Suppressor macrophage treated with lipopolysaccharide for 1 hour (primary cell): ENCODE data around the gene SAMHD1.
"Not testable (repeated sequence)": the region's sequence is repeated elsewhere in the genome, so short reads cannot be mapped to it uniquely, and the experiment has no call there.

Experiments
- DNase-seq, 3 donors: peaks; one replicate each; pipeline ENCODE4 v3.0.0-alpha.2; 2020 to 2022

Gene SAMHD1

DNA sequence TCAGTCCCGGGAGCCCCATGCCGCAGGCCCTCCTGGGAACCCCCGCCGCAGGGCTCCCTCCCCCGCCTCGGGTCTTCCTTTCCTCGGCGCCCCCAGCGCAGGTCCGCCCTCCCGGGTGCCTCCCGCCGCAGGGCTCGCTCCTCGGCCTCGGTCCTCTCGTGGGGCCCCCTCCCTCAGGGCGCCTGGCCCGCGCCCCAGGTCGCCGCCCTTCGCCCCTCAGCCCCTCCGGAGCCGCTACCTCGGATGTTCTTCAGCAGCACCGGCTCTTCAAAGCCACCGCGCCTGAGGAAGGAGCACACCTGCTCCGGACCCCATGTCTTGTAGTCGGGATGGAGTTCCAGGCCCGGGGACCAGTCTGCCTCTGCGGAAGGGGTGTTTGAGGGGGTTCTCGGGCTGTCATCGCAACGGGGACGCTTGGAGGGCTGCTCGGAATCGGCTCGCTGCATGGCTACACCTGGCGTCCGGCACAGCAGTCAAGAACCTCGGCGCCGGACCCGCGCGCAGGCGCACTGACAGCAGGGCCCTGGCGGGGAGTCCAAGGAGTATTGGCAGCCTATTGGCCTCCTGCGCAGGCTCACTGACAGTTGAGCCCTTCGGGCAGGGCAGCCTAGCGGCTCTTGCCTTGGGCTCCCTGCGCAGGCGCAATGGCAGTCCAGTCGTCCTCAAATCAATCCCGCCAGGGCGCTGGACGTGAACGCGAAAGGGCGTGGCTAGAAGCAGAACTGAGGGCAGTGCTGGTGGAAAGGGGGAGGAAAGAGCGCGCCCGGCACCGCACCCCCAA lies at the start of gene SAMHD1:
TSS of gene SAMHD1 (minus strand) at position 511 of the 781 bp plus-strand sequence. CDS start at position 446, 65 bp downstream.
- peak; percentile 98 to 99 (median 99) for DNase-seq

DNA sequence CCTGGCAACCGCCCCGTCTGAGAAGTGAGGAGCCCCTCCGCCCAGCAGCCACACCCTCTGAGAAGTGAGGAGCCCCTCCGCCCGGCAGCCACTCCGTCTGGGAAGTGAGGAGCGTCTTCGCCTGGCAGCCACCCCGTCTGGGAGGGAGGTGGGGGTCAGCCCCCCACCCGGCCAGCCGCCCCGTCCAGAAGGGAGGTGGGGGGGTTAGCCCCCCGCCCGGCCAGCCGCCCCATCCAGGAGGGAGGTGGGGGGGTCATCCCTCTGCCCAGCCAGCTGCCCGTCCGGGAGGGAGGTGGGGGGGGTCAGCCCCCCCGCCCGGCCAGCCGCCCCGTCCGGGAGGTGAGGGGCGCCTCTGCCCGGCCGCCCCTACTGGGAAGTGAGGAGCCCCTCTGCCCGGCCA lies 48.7 kb upstream of the SAMHD1 start:
- not testable (repeated sequence) for DNase-seq

DNA sequence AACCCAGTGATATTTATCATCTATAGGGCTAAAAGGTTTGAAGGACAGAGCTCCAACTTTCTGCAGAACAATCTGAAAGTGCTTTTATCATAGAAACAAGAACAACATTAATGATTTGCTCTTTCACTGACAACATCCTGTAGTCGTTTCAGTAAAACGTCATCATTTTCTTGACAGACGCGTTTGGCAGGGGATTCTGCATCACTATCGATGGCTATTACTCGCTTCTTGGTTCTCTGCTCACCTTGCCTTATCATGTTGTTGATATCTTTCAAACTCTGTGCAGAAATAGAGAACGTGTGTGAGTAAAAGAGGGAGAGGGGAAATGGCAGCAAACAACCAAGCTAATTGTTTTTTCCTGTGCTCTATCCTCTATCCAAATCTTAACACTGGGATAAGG lies 47.1 kb upstream of the SAMHD1 start:
- DNase-seq, result no peak

DNA sequence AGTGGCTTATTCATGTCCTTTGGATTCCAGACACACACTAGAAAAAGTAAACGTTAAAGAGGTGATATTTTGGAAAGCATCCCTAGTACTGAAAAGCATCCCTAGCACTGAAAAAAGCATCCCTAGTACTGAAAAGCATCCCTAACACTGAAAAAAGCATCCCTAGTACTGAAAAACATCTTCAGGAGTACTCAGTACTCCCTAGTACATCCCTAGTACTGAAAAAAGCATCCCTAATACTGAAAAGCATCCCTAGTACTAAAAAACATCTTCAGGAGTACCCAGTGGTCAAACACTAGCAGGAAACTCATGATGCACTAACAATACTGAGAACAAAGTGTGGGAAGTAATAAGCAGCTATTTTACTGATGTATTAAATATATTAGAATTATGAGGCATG lies 45.6 kb upstream of the SAMHD1 start:
- no peak for DNase-seq

DNA sequence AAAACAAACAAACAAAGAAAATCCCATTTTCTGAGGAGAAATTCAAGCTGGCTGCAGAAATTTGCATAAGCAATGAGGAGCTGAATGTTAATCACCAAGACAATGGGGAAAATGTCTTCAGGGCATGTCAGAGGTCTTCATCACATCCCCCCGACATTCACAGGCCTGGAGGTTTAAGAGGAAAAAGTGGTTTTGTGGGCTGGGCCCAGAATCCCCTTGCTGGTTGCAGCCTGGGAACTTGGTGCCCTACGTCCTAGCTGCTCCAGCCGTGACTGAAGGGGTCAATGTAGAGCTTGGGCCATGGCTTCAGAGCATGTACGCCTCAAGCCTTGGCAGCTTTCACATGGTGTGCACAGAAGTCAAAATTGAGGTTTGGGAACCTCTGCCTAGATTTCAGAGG lies 42.7 kb upstream of the SAMHD1 start:
- not testable (repeated sequence) for DNase-seq

DNA sequence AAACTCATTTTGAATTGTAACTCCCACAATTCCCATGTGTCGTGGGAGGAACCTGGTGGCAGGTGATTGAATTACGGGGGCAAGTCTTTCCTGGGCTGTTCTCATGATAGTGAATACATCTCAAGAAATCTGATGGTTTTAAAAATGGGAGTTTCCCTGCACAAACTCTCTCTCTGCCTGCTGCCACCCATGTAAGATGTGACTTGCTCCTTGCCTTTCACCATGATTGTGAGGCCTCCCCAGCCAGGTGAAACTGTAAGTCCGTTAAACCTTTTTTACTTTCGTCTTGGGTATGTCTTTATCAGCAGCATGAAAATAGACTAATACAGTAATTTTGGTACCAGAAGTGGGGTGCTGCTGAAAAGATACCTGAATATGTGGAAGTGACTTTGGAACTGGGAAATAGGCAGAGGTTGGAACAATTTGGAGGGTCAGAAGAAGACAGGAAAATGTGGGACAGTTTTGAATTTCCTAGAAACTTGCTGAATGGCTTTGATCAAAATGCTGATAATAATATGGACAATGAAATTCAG lies 41.4 kb upstream of the SAMHD1 start:
- DNase-seq, result no peak

DNA sequence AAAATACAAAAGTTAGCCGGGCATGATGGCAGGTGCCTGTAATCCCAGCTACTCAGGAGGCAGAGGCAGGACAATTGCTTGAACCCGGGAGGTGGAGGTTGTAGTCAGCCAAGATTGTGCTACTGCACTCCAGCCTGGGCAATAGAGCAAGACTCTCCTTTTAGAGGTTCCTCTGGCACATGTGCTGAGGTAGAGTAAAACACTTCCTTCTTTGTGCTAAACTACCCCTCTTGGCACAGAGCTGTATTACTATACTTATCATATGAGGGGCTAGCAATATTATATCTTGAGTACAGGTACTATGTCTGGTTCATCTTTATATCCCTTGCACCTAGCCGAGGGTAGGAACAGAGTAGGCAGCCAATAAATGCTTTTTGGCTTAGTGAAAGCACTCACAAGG lies 40.2 kb upstream of the SAMHD1 start:
- peak in 1 of 3 donors; percentile 28 for DNase-seq

DNA sequence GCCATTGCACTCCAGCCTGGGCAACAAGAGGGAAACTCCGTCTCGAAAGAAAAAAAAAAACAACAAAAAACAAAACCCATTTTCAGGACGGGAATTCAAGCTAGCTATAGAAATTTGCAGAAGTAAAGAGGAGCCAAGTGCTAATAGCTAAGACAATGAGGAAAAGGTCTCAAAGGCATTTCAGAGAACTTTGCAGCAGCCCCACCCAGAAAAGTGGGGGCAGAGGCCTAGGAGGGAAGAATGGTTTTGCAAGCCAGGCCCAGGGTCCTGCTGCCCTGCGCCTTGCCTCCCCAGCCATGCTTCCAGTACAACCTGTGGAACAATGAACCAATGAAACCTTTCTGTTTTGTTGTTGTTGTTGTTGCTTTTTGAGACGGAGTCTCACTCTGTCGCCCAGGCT lies 38.3 kb upstream of the SAMHD1 start:
- peak; percentile 57 to 59 (median 58) for DNase-seq

DNA sequence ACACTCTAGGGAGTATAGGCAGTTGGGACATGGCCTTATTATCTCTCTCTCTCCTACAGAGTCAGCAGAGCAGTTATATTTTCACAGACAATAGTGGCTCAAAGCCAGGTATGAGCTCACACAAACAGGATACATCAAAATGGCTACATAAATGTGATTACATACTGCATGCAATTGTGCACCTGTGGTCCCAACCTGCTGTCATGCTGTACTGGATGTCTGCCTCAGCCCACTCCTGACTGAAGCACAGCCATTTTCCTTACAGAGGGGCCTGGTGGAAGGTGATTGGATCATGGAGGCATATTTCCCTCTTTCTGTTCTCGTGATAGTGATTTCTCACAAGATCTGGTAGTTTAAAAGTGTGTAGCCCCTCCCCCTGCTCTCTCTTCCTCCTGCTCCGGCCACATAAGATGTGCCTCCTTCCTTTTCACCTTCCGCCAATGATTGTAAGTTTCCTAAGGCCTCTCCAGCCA lies 37.0 kb upstream of the SAMHD1 start:
- DNase-seq, result peak in 2 of 3 donors; percentile 19 to 29

DNA sequence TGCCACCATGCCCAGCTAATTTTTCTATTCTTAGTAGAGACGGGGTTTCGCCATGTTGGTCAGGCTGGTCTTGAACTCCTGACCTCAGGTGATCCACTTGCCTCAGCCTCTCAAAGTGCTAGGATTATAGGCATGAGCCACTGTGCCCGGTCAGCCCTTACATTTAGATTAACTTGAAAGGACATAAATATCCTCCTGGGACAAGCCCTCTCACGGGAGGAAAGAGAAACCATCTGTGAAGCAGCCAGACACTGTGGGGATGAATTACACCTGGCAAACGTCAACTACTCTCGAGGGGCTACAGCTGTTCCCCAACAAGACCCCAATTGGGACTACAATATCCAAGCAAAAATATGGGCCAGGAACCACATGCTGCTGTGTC lies 32.7 kb upstream of the SAMHD1 start:
- no peak for DNase-seq

DNA sequence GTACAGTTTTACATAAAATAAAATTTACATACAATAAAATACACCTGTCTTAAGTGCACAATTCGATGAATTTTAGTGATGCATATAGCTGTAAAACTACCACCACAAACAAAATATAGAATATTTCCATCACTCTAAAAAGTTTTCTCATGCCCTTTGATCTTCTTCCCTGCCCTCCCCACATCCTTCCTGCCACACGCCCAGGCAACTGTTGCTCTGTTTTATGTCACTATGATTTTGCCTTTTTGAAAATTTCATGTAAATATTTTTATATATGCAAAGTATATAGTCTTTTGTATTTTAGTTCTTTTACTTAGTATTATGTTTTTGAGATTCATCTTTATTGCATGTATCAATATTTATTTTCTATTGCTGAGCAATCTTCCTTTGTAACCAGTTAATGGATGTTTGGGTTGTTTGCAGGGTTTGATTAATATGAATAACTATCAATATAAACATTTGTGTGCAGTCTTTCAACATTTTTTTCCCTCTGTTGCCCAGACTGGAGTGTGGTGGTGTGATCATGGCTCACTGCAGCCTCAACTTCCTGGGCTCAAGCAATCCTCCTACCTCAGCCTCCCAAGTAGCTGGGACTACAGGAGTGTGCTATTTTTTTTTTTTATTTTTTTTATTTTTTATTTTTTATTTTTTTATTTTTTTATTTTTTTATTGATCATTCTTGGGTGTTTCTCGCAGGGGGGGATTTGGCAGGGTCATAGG lies 23.8 kb upstream of the SAMHD1 start:
- no peak for DNase-seq

DNA sequence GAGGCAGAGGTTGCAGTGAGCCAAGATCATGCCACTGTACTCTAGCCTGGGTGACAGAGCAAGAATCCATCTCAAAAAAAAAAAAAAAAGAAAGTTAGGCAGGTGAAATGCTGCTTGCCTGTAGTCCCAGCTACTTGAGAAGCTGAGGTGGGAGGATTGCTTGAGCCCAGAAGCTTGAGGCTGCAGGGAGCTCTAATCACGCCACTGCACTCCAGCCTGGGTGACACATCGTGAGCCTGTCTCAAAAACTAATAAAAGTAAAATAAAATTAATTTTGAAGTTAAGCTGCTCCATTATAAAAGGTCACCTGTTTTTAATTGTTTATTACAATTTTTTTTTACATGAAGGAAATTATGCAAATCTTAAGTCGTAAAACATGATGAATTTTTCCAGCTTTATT lies 23.2 kb upstream of the SAMHD1 start:
- no peak for DNase-seq

DNA sequence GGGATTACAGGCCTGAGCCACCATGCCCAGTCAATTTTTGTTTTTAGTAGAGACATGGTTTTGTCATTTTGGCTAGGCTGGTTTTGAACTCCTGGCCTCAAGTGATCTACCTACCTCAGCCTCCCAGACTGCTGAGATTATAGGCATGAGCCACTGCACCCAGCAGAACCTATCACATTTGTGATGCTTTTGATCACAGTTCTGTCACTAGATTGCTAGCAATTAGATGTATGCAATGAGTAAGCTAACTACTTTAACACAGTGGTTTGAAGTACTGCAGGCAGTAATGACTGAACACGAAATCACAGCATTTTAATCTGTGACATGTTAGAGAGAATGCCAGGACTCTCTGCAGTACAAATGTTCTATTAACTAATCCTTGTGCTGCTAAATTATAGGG lies 19.6 kb upstream of the SAMHD1 start:
- DNase-seq, result no peak

DNA sequence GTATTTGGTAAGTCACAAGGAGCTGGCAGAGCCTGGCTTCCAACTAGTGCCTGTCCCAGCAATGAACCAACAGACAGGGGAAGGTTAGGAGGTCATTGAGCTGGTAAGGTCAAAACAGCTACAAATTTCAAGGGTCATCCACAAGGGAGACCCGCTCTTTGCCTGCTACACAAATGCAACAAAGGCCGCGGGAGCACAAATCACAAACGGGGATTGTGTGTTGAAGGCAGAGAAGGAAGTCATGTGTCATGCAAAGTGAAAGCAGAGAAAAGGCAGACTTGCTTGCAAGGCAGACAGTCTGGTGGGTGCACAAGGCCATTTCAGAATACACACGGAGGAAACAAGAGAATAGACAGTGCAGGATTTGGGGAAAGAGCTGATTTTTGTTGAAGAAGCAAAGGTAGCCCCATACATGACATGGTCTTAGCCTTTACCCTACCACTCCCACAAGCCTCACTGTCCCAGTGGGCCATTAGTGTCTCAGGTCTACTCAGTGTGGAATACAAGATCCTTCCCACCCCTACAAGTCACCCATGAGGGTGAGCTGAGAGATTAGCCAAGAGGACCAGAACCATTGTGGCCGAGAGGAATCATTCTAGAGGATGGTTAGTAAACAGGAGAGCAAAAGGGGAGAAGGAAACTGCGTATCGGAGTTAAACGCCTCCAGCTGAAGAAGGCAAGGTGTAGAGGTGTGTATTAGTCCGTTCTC lies 18.1 kb upstream of the SAMHD1 start:
- DNase-seq, result peak; percentile 37 to 52 (median 43)

DNA sequence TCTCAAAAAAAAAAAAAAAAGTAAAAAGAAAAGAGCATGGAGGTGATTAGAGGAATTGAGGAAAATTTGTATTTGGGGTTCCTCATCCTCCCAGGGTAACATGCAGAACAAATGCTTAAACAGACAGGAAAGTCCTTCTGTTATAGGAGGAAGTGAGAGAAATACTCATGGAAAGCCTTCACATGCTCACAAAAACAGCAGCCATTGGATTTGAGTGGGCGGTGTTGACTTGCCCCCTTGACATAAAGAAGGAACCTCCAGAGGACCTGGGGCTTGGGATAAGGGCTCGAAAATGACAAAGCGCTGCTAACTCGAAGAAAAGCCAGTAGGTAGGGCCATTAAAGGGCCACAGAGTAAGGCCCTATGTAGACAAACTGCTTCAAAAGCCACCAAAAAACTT lies 17.5 kb upstream of the SAMHD1 start:
- DNase-seq, result peak; percentile 81 to 87 (median 86)

DNA sequence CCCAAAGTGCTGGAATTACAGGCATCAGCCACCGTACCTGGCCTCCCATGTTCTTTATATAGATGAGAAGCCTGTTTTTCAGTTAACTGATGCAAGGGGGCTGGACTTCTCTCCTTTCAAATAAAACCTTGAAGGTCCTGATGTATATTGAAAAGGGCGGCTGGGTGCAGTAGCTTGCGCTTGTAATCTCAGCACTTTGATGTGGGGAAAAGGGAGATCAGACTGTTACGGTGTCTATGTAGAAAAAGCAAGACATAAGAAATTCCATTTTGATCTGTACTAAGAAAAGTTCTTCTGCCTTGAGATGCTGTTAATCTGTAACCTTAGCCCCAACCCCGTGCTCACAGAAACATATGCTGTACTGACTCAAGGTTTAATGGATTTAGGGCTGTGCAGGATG lies 16.1 kb upstream of the SAMHD1 start:
- no peak for DNase-seq

DNA sequence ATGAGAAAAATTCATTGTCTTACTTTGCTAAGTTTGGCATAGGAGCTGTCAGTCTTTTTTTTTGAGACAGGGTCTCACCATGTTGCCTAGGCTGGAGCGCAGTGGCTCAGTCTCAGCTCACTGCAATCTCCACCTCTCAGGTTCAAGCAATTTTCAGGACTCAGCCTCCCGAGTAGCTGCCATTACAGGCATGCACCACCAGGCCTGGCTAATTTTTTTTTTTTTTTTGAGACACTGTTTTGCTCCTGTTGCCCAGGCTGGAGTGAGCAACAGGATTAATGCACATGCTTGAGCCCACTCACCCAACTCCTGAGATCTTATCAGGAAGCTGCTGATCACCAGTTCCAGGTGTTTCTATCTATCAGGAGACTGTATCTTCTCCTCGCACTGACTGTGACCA lies 15.5 kb upstream of the SAMHD1 start:
- not testable (repeated sequence) for DNase-seq

DNA sequence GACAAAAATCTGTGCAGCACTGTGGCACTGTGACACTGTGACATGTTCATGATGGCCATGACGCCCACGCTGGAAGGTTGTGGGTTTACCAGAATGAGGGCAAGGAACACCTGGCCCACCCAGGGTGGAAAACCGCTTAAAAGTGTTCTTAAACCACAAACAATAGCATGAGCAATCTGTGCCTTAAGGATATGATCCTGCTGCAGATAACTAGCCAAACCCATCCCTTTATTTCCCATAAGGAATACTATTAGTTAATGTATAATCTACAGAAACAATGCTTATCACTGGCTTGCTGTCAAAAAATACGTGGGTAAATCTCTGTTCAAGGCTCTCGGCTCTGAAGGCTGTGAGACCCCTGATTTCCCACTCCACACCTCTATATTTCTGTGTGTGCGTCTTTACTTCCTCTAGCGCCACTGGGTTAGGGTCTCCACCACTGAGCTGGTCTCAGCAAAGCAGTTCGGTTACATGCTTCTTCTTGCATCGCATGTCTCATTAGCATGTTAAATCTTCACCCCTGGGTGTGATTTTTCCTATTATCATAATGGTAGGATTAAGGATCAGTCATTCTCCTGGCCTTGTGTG lies 10.9 kb upstream of the SAMHD1 start:
- not testable (repeated sequence) for DNase-seq

DNA sequence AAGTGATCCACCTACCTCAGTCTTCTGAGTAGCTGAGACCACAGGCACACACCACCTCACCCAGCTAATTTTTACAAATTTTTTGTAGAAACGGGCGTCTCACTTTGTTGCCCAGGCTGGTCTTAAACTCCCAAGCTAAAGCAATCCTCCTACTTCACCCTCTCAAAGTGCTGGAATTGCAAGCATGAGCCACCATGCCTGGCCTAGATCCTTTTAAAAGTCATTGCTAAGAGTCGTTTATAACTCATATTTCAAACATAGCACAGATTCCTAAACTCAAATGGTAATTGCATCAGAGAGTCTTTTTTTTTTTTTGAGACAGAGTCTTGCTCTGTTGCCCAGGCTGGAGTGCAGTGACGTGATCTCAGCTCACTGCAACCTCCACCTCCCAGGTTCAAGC lies 7.7 kb upstream of the SAMHD1 start:
- DNase-seq, result no peak

DNA sequence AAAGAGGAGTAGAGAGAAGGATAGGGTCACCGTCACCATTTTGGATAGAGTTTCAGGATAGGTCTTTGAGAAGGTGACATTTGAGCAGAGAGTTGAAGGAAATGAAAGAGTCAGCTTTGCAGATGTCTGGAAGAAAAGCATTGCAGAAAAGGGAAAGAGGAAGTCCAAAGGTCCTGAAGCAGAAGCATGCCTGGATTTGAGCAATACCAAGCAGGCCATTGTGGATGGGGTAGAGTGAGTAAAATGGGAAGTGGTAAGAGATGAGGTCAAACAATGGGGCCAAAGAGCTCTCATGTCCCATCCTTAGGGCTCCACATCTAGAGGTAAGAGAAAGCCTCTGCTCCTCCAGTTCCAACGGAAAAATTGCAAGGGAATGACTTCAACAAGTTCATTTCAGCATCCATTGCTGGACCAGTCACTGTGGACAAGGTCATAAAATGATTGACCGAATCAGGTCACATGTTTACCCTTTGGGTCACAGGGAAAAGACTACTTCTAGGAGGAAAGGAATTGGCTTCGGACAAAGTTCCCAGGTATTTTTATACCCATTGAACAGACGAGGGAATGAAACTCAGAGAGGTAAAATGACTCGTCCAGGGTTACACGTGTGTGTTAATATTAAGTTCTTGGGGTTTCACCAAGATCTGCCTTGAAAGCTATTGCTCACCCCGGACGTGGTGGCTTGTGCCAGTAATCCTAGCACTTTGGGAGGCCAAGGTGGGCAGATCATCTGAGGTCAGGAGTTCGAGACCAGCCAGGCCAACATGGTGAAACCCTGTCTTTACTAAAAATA lies 6.6 kb upstream of the SAMHD1 start:
- peak; percentile 87 to 94 (median 91) for DNase-seq

DNA sequence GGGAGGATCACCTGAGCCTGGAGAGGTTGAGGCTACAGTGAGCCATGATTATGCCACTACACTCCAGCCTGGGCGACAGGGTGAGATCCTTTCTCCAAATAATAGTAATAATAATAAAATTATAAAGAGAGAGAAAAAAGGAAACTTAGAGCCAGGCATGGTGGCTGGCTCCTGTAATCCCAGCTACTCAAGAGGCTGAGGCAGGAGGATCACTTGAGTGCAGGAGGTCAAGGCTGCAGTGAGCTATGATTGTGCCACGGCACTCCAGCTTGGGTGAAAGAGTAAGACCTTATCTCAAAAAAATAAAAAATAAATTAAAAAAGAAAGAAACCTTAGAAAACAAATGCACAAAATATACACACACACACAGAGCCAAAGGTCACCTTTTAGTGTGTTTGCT lies 5.2 kb upstream of the SAMHD1 start:
- DNase-seq, result no peak

DNA sequence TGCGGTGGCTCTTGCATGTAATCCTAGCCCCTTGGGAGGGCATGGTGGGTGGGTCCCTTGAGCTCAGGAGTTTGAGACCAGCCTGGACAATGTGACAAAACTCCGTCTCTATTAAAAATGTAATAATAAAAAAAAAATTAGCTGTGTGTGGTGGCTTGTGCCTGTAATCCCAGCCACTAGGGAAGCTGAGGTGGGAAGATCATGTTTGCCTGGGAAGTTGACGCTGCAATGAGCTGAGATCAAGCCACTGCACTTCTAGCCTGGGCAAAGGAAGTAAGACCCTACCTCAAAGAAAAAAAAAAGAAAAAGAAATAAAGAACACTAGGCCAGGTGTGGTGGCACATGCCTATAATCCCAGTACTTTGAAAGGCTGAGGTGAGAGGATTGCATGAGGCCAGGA lies 4.5 kb upstream of the SAMHD1 start:
- no peak for DNase-seq
